ENCODE measurements around the gene CCN6. TPM values are rescaled to one million over a fixed set of nuclear protein-coding genes. Genes with fewer than 3 reads are reported as not detected.

CCN6 gene
- total RNA-seq = not detected
- total RNA-seq (2013) = not detected

- no peaks in the 10 kb centered on the region for H3K36me3 Mint-ChIP-seq
- intact Hi-C loops (cut with micrococcal nuclease) = no loop called here
- Histone ChIP-seq H3K9me3 (ENCODE audit: control insufficient read depth, insufficient read depth, low read length) (no peaks in the 10 kb centered on the region), H3K27ac (ENCODE audit: low read length) (no peak within 1 kb of the TSS), H3K4me3 (ENCODE audit: low read length) (no peak within 1 kb of the TSS), H3K36me3 (ENCODE audit: control insufficient read depth, insufficient read depth, low read length) (no peaks in the 10 kb centered on the region), H3K27me3 (ENCODE audit: control insufficient read depth, insufficient read depth, low read length) (no peaks in the 10 kb centered on the region), H3K4me1 (ENCODE audit: control insufficient read depth, insufficient read depth, low read length) (no peaks in the 10 kb centered on the region)
- WGBS (ENCODE audit: insufficient coverage) = 94% methylated on average over 12 of the region's 12 CpGs
- DNase-seq (no peak), ATAC-seq (no peak)
- no peak for TF ChIP-seq CTCF (IDR thresholded peaks at IDR 0.05)
- H3K27ac Mint-ChIP-seq = no peak within 1 kb of the TSS
- H3K9me3 Mint-ChIP-seq = no peaks in the 10 kb centered on the region
- peaks cover 5 to 8% of the 10 kb centered on the region in 2 donors for H3K27me3 Mint-ChIP-seq (ENCODE audit: low read depth in 2 of 2)
- H3K4me3 Mint-ChIP-seq = no peak within 1 kb of the TSS
- H3K4me1 Mint-ChIP-seq = no peaks in the 10 kb centered on the region
Measured at GRCh38 chr6:112054001-112054400, at the start of gene CCN6. Gene CCN6 (plus strand): TSS chr6:112054104. CDS start chr6:112054358, 254 bp downstream.

DNA sequence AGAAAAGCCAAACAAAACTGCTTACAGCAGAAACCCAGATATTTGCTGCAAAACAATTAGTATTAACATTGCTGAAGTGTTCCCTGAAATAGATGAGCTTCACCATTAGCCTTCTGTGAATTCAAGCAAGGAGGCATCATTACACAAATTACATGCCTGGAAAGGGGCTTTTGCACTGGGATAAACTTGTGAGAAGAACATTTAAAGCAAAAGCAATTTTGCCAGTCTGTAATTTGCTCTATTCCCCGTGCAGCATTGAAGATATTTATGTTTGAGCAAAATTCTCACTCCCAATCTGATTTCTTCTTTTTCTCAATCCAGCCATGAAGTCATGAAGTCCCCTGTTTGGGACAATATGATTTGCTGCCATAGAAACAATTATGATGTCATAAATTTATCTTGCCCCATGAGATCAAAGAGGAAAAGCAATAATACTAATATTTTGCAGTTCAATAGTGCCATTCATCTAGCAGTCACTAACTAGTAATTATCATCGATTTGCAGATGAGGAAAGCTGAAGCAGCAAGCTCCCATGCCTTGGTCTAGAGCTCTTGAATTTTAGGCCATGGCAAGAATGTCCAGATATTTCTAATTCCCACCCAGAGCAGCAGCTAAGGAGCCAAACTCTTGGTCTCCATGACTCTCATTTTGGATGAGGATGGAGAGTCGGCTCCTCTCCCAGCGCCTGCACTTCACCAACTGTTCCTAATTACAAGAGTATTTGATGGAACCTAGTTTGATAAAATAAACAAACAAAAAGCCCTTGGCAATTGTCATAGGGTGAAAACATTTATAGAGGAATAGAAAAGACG is 49.5 kb upstream of the CCN6 start:
- TF ChIP-seq CTCF (IDR thresholded peaks at IDR 0.05) = no peak
- Histone ChIP-seq H3K27me3 (ENCODE audit: control insufficient read depth, insufficient read depth, low read length) (no peaks in the 10 kb centered on the region), H3K27ac (ENCODE audit: low read length) (no peak overlapping the region), H3K36me3 (ENCODE audit: control insufficient read depth, insufficient read depth, low read length) (no peaks in the 10 kb centered on the region), H3K4me3 (ENCODE audit: low read length) (no peak overlapping the region), H3K9me3 (ENCODE audit: control insufficient read depth, insufficient read depth, low read length) (no peaks in the 10 kb centered on the region), H3K4me1 (ENCODE audit: control insufficient read depth, insufficient read depth, low read length) (peaks cover 5% of the 10 kb centered on the region)
- Mint-ChIP-seq H3K36me3 (no peaks in the 10 kb centered on the region), H3K9me3 (no peaks in the 10 kb centered on the region), H3K4me3 (no peak overlapping the region), H3K4me1 (peaks cover 0 to 8% of the 10 kb centered on the region in 2 donors), H3K27ac (no peak overlapping the region), H3K27me3 (ENCODE audit: low read depth in 2 of 2) (no peaks in the 10 kb centered on the region)
- ATAC-seq (no peak), DNase-seq (no peak)
- WGBS (ENCODE audit: insufficient coverage) = 93% methylated on average over 4 of the region's 5 CpGs
- intact Hi-C loops (cut with micrococcal nuclease) = no loop called here

- Histone ChIP-seq H3K4me3 (ENCODE audit: low read length) (no peak overlapping the region), H3K4me1 (ENCODE audit: control insufficient read depth, insufficient read depth, low read length) (peaks cover 5% of the 10 kb centered on the region), H3K36me3 (ENCODE audit: control insufficient read depth, insufficient read depth, low read length) (no peaks in the 10 kb centered on the region), H3K27me3 (ENCODE audit: control insufficient read depth, insufficient read depth, low read length) (no peaks in the 10 kb centered on the region), H3K27ac (ENCODE audit: low read length) (no peak overlapping the region), H3K9me3 (ENCODE audit: control insufficient read depth, insufficient read depth, low read length) (no peaks in the 10 kb centered on the region)
- ATAC-seq = no peak
- TF ChIP-seq CTCF (IDR thresholded peaks at IDR 0.05) = no peak
- H3K4me1 Mint-ChIP-seq = peaks cover 0 to 8% of the 10 kb centered on the region in 2 donors
- no peak for DNase-seq
- WGBS (ENCODE audit: insufficient coverage) = 86% methylated on average over 1 of the region's 1 CpG
- no peaks in the 10 kb centered on the region for H3K36me3 Mint-ChIP-seq
- H3K4me3 Mint-ChIP-seq = no peak overlapping the region
- intact Hi-C loops (cut with micrococcal nuclease) = no loop called here
- H3K27me3 Mint-ChIP-seq (ENCODE audit: low read depth in 2 of 2) = no peaks in the 10 kb centered on the region
- no peaks in the 10 kb centered on the region for H3K9me3 Mint-ChIP-seq
- H3K27ac Mint-ChIP-seq = no peak overlapping the region
Measured at GRCh38 chr6:112005013-112005371, 48.9 kb upstream of the CCN6 start.

GRCh38 chr6:112007254-112007653 is 46.6 kb upstream of the CCN6 start:
- intact Hi-C loops (cut with micrococcal nuclease) = no loop called here

More at GRCh38 chr6:112007254-112007653, 46.6 kb upstream of the CCN6 start:
- ATAC-seq (no peak), DNase-seq (no peak)
- H3K4me1 ChIP-seq (ENCODE audit: control insufficient read depth, insufficient read depth, low read length) = peaks cover 5% of the 10 kb centered on the region
- H3K27ac ChIP-seq (ENCODE audit: low read length) = no peak overlapping the region
- H3K27me3 ChIP-seq (ENCODE audit: control insufficient read depth, insufficient read depth, low read length) = no peaks in the 10 kb centered on the region
- Mint-ChIP-seq H3K4me3 (no peak overlapping the region), H3K9me3 (no peaks in the 10 kb centered on the region), H3K36me3 (no peaks in the 10 kb centered on the region), H3K27ac (no peak overlapping the region), H3K4me1 (peaks cover 0 to 8% of the 10 kb centered on the region in 2 donors), H3K27me3 (ENCODE audit: low read depth in 2 of 2) (no peaks in the 10 kb centered on the region)
- WGBS (ENCODE audit: insufficient coverage) = 84% methylated on average over 2 of the region's 2 CpGs
- H3K4me3 ChIP-seq (ENCODE audit: low read length) = no peak overlapping the region
- no peak for TF ChIP-seq CTCF (IDR thresholded peaks at IDR 0.05)
- no peaks in the 10 kb centered on the region for H3K36me3 ChIP-seq (ENCODE audit: control insufficient read depth, insufficient read depth, low read length)
- H3K9me3 ChIP-seq (ENCODE audit: control insufficient read depth, insufficient read depth, low read length) = no peaks in the 10 kb centered on the region
